ENCODE data around the gene MTG1.
"Not testable (repeated sequence)": the region's sequence is repeated elsewhere in the genome, so short reads cannot be mapped to it uniquely, and the experiment has no call there.

The MTG1 gene

DNA sequence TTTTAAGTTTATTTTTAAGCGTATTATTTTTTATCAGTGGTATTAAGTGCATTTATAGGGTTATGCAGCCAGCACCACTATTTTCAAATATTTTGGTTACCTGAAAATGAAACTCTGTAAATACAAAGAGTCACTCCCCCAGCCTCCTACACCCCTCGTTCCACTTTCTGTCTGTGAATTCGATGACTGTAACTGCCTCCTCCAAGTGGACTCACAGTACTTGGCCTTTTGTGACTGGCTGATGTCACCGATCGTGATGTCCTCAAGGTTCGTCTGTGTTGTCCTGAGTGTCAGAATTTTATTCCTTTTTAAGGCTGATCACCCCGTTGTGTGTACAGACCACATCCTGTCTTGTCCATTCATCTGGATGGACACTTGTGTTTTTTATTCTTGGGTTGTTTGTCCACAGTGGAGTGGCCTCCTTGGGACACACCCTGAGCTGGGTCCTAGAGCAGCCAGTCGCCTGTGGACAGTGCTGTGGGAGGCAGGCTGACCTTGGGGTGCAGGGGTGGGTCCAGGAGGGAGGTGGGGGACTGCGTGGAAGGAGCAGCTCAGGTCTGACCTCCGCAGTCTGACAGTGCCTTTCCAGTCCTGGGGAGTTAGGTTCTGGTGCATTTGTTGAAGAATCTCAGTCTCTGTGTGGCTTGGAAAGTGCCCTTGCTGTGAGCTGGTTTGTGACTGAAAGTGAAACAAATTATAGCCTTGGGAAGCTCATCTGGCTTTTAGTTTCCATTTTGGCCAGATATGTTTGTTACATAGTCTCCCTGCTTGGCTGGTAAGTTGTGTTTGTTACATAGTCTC is 6.9 kb downstream of the MTG1 start:
- DNase-seq (ENCODE audit: low spot score) = no peak

DNA sequence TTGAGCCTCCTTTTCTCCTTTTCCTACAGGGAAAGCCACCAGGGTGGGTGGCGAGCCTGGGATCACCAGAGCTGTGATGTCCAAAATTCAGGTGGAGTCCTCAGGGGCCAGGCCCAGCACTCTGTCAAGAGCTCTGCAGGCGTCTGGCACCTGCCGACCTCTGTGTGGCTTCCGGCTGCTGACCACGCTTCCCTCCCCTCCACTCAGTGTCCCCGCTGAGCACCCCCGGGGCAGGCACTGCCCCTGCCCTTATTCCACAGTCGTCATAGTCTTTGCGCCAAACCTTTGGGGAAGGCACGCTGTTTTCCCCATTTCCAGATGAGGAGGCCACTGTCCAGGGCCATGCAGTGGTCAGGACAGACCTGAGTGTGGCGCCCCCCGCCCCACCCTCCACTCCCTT is 7.5 kb downstream of the MTG1 start:
- no peak for DNase-seq (ENCODE audit: low spot score)

GRCh38 chr10:133401981-133402725 is 8.2 kb downstream of the MTG1 start:
- DNase-seq (ENCODE audit: low spot score) = no peak

DNA sequence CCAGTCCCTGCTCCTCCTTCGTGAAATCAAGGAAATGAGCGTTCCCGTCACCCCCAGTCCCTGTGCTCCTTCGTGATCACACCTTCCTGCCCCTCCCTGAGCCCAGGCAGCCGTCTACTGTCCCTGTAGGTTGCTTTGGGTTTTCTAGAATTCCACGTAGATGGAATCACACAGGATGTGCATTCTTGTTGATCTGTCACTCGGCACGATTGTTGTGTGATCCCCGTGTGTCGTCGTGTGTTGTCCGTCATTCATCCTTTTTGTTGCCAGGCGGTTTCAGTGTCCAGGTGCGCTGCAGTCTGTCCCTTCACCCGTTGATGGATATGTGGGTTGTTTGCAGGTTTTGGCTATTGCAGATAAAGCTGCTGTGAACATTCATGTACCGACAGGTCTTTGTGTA is 9.4 kb downstream of the MTG1 start:
- no peak for DNase-seq (ENCODE audit: low spot score)

DNA sequence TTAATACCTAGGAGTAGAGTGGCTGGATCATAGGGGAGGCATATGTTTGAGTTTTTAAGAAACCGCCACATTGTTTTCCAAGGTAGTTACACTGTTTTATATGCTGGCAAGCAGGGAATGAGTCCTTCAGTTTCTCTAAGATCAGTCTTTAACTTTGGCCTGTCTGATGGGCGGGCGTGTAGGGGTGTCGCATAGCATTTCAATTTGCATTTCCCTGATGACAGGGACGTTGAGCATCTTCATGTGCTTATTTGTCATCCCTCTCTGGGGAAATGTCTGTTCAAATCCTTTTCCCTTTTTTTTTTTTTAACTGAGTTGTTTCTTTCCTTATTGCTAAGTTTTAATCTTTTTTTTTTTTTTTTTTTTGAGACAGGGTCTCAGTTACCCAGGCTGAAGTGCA is 9.8 kb downstream of the MTG1 start:
- DNase-seq (ENCODE audit: low spot score) = no peak

DNA sequence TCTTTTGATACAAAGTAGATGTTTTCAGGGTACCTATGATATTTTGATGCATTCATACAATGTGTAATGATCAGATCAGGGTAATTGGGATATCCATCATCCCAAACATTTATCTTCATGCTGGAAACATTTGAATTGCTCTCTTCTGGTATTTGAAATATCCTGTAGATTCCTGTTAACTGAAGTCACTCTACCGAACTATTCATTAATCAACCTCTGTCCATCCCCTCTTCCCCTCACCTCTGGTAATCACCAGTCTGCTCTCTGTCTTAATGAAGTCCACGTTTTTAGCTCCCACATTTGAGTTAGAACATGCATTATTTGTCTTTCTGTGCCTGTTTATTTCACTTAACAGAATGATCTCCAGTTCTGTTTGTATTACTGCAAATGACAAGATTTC is 11.3 kb downstream of the MTG1 start:
- no peak for DNase-seq (ENCODE audit: low spot score)

- DNase-seq (ENCODE audit: low spot score) = no peak
These were observed 12.0 kb downstream of the MTG1 start for GRCh38 chr10:133405844-133406527.

DNA sequence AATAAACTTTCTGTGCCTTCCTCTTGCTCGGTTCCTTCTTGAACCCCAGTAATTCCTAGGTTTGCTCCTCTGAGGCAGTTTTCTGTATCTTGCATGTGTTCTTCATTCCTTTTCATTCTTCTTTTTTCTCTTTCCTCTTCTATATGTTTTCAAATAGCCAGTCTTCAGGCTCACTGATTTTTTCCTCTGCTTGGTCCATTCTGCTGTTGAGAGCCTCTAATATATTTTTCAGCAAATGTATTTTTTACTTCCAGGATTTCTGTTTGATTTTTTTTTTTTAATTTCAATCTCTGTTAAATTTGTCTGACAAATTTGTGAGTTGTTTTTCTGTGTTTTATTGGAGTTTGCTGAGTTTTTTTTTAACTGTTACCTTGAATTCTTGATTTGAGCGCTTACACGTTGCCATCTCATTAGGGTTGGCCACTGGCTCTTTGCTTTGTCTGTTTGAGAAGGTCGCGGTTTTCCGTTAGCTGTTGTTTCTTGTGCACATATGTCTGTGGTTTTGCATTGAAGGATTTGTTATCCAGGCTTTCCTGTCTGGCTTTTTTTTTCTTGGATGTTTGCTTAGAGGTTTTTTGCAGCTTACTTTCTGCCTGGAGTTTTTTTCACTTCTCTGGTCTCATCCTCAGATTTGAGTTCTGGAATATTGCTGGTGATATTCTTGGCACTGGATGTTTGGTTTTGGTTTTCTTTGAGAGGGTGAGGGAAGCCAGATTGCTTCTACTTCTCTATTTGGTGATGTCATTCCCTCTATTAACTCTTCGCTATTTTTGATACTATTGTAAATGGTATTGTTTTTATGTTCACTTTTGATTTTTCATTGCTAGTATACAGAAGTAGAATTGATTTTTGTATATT is 17.8 kb downstream of the MTG1 start:
- DNase-seq (ENCODE audit: low spot score) = no peak

DNA sequence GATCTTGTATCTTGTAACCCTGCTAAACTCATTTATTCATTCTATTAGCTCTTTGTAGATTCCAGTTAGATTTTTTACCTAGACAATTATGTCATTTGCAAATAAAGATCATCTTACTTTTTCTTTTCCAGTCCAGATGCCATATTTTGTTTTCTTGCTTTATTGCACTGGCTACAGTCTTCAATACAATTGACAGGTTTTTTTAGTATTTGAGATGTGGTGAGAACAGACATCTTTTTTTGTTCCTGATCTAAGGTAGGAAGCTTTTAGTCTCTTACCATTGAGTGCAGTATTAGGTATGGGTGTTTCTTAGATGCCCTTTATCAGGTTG is 18.4 kb downstream of the MTG1 start:
- DNase-seq (ENCODE audit: low spot score) = no peak

GRCh38 chr10:133414401-133414800 is 20.4 kb downstream of the MTG1 start:
- not testable (repeated sequence) for DNase-seq (ENCODE audit: low spot score)

- no peak for DNase-seq (ENCODE audit: low spot score)
These were observed 21.8 kb downstream of the MTG1 start for GRCh38 chr10:133415752-133416151.

GRCh38 chr10:133418289-133418993 is 24.5 kb downstream of the MTG1 start:
- no peak for DNase-seq (ENCODE audit: low spot score)

- no peak for DNase-seq (ENCODE audit: low spot score)
These were observed 25.4 kb downstream of the MTG1 start for GRCh38 chr10:133419211-133419950.

DNA sequence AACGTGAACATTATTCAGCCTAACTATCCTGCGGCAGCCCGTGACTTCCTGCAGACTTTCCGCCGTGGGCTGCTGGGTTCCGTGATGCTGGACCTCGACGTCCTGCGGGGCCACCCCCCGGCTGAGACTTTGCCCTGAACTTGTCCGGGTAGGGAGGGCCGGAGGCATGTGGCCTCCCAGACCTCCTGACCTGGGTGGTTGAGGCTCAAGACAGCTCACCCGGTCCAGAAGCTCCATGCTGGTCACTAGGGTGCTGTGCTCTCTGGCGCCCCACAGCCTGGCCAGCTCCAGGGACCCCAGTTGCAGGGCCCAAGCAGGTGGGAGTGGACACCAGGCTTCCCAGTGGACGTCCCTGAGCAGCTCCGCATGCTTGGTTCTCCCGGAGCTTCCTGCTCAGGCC is 26.1 kb downstream of the MTG1 start:
- no peak for DNase-seq (ENCODE audit: low spot score)

GRCh38 chr10:133420579-133420978 is 26.6 kb downstream of the MTG1 start:
- DNase-seq (ENCODE audit: low spot score) = no peak

GRCh38 chr10:133421336-133422222 is 27.6 kb downstream of the MTG1 start:
- no peak for DNase-seq (ENCODE audit: low spot score)

DNA sequence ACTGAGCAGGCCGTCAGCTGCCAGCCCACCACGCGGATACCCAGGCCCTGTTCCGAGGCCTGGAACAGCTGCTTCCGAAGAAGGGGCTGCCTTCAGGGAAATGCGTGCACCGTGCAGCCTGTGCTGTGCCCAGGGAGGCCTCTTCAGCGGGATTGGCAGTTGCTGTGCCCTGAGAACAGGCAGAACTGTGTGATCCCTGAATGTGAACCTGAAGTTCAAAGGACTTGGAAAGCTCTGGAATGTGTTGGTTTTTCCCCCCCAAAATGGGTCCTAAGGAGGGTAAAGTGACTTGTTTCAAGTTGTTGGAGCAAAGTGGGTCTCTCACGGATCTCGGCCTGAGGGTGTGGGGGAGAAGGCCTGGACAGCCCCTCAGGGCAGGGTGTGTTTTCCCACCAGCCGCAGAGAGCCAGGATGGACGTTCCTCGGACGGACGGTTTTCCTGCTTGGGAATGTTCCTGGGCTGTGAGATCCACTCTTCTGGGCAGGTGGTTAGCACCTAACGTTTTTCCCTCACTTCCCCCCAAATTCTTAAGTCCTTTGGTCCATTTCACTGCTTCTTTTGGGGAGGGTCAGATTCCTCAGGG is 28.4 kb downstream of the MTG1 start:
- no peak for DNase-seq (ENCODE audit: low spot score)

- DNase-seq (ENCODE audit: low spot score) = no peak
These were observed 29.1 kb downstream of the MTG1 start for GRCh38 chr10:133422807-133423771.
